ENCODE data around the gene PEF1. TPM values are rescaled to one million over a fixed set of nuclear protein-coding genes. Genes with fewer than 3 reads are reported as not detected.
A peak's percentile ranks its signal among the peaks of the same experiment; 100 is the strongest.

Gene PEF1
- total RNA-seq, 4 donors from 2014 or later: 97.9 to 117 (median 103) TPM

GRCh38 chr1:31632649-31633048 is 12.0 kb downstream of the PEF1 start:
- Histone ChIP-seq H3K4me1 (peaks cover 30% of the 10 kb centered on the region), H3K27me3 (no peaks in the 10 kb centered on the region), H3K27ac (no peak overlapping the region), H3K4me3 (no peak overlapping the region), H3K36me3 (peaks cover 63% of the 10 kb centered on the region), H3K9me3 (no peaks in the 10 kb centered on the region)
- DNase-seq (ENCODE audit: low spot score in 2 of 2): no peak
- 100% methylated on average over 3 of the region's 3 CpGs for WGBS
- TF ChIP-seq EP300 (IDR thresholded peaks at IDR 0.05) (no peak), CTCF (IDR thresholded peaks at IDR 0.05) (no peak), POLR2A (IDR thresholded peaks at IDR 0.05) (no peak), POLR2AphosphoS5 (IDR thresholded peaks at IDR 0.05) (no peak)

- peaks cover 55% of the 10 kb centered on the region for H3K36me3 ChIP-seq
- H3K27me3 ChIP-seq: no peaks in the 10 kb centered on the region
- no peak overlapping the region for H3K27ac ChIP-seq
- H3K4me3 ChIP-seq: no peak overlapping the region
- TF ChIP-seq POLR2A (IDR thresholded peaks at IDR 0.05) (no peak), CTCF (IDR thresholded peaks at IDR 0.05) (no peak), POLR2AphosphoS5 (IDR thresholded peaks at IDR 0.05) (no peak), EP300 (IDR thresholded peaks at IDR 0.05) (no peak)
- no peaks in the 10 kb centered on the region for H3K9me3 ChIP-seq
- no peak for DNase-seq (ENCODE audit: low spot score in 2 of 2)
- WGBS: 89% methylated on average over 6 of the region's 6 CpGs
- H3K4me1 ChIP-seq: peaks cover 25% of the 10 kb centered on the region
Observed at GRCh38 chr1:31628931-31629556, 15.6 kb downstream of the PEF1 start.

- Histone ChIP-seq H3K4me3 (no peak overlapping the region), H3K4me1 (peaks cover 25% of the 10 kb centered on the region), H3K27me3 (no peaks in the 10 kb centered on the region), H3K36me3 (peaks cover 51% of the 10 kb centered on the region), H3K9me3 (no peaks in the 10 kb centered on the region), H3K27ac (peak overlapping the region; percentile 65)
- no peak for DNase-seq (ENCODE audit: low spot score in 2 of 2)
- TF ChIP-seq EP300 (IDR thresholded peaks at IDR 0.05): no peak
- TF ChIP-seq CTCF (IDR thresholded peaks at IDR 0.05): no peak
- no peak for TF ChIP-seq POLR2AphosphoS5 (IDR thresholded peaks at IDR 0.05)
- TF ChIP-seq POLR2A (IDR thresholded peaks at IDR 0.05): no peak
- WGBS: 52% methylated on average over 10 of the region's 11 CpGs
Observed at GRCh38 chr1:31627930-31628559, 16.6 kb downstream of the PEF1 start.

- TF ChIP-seq POLR2AphosphoS5 (IDR thresholded peaks at IDR 0.05) (no peak), CTCF (IDR thresholded peaks at IDR 0.05) (no peak), POLR2A (IDR thresholded peaks at IDR 0.05) (no peak), EP300 (IDR thresholded peaks at IDR 0.05) (no peak)
- Histone ChIP-seq H3K27ac (peak overlapping the region; percentile 65), H3K4me1 (peaks cover 25% of the 10 kb centered on the region), H3K36me3 (peaks cover 44% of the 10 kb centered on the region), H3K9me3 (no peaks in the 10 kb centered on the region), H3K27me3 (no peaks in the 10 kb centered on the region), H3K4me3 (no peak overlapping the region)
- WGBS: 29% methylated on average over 11 of the region's 13 CpGs
- DNase-seq (ENCODE audit: low spot score in 2 of 2): no peak
Observed at GRCh38 chr1:31627301-31627929, 17.3 kb downstream of the PEF1 start.

All from suprapubic skin (tissue), 4 donors.